HepG2 (cell line): Measurements from ENCODE around the gene ZNF500.

ENCODE experiments used
- KDM4B ChIP-seq: sonication (generic); formaldehyde crosslinking; IDR thresholded peaks from 2 replicates; pipeline ENCODE4 v1.4.0; 2020; ENCODE audit warnings: missing genetic modification reagents
- POLR2A ChIP-seq, 2 experiments: IDR thresholded peaks; 2 replicates each; pipeline ENCODE4 v1.6.1; 2011; ENCODE audit warnings: low read depth in 2 of 2, low read length in 2 of 2, mild to moderate bottlenecking in 1 of 2, moderate library complexity in 1 of 2; ENCODE audit not compliant: insufficient read depth in 1 of 2
- RFX1 ChIP-seq: fragments of 450-650 bp; IDR thresholded peaks from 2 replicates; pipeline ENCODE4 v1.6.1; 2017
- TF ChIP-seq, protein P1 (sequence below): sonication (generic); formaldehyde crosslinking; IDR thresholded peaks from 2 replicates; pipeline ENCODE4 v1.5.0; 2020; ENCODE audit warnings: mild to moderate bottlenecking, missing genetic modification reagents, moderate library complexity
- TF ChIP-seq, protein P2 (sequence below), 2 experiments: fragments of 450-650 bp in 1 of 2; sonication (generic) in 1 of 2; formaldehyde crosslinking; IDR thresholded peaks; 2 replicates each; pipeline versions ENCODE4 v1.5.0 to v1.8.0; 2020 to 2022; ENCODE audit warnings: mild to moderate bottlenecking in 1 of 2, missing genetic modification reagents in 1 of 2

DNA sequence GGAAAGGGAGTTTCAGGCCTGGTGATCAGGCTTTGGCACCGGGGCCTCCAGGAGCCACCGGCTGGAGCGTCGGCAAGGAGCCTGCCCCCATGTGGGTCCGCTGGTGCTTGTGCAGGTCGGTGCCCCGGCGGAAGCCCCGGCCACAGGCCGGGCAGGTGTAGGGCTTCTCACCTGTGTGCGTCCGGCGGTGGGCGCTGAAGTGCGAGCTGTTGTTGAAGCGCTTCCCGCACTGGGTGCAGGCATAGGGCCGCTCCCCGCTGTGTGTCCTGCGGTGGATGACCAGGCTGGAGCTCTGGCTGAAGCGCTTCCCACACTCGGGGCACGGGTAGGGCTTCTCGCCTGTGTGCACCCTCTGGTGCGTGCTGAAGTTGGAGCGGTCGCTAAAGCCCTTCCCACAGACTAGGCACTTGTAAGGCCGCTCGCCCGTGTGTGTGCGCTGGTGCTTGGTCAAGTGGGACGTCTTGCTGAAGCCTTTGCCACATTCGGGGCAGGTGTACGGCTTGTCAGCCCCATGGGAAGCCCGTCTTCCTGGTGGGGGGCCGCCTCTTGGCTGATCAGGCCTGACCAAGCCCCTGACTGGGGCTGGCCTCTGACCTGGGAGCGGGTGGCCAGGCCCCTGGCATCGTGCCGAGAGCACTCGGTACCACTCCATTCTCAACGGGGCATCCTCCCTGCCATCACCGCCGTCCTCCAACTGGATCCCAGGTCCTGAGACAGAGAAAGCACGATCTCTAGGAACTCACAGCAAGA lies 14.4 kb downstream of the ZNF500 start:
- no peak for TF ChIP-seq KDM4B (CRISPR knock-in tag)
- TF ChIP-seq RFX1: no peak
- no peak for TF ChIP-seq POLR2A (IDR thresholded peaks at IDR 0.05; ENCODE audit: insufficient read depth in 1 of 2, low read depth in 2 of 2, low read length in 2 of 2)
- TF ChIP-seq, protein P1, sequence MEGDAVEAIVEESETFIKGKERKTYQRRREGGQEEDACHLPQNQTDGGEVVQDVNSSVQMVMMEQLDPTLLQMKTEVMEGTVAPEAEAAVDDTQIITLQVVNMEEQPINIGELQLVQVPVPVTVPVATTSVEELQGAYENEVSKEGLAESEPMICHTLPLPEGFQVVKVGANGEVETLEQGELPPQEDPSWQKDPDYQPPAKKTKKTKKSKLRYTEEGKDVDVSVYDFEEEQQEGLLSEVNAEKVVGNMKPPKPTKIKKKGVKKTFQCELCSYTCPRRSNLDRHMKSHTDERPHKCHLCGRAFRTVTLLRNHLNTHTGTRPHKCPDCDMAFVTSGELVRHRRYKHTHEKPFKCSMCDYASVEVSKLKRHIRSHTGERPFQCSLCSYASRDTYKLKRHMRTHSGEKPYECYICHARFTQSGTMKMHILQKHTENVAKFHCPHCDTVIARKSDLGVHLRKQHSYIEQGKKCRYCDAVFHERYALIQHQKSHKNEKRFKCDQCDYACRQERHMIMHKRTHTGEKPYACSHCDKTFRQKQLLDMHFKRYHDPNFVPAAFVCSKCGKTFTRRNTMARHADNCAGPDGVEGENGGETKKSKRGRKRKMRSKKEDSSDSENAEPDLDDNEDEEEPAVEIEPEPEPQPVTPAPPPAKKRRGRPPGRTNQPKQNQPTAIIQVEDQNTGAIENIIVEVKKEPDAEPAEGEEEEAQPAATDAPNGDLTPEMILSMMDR (CRISPR knock-in tag): no peak
- TF ChIP-seq, protein P2, sequence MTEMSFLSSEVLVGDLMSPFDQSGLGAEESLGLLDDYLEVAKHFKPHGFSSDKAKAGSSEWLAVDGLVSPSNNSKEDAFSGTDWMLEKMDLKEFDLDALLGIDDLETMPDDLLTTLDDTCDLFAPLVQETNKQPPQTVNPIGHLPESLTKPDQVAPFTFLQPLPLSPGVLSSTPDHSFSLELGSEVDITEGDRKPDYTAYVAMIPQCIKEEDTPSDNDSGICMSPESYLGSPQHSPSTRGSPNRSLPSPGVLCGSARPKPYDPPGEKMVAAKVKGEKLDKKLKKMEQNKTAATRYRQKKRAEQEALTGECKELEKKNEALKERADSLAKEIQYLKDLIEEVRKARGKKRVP (CRISPR knock-in tag; IDR thresholded peaks at IDR 0.05): no peak
